Retinal pigment epithelial cell (primary cell): ENCODE data around the gene GALNT10.

Experiments used
- DNase-seq: peaks from one replicate; pipeline ENCODE4 v3.0.0-alpha.2; 2010; ENCODE audit warnings: low read depth
- H3K4me3 ChIP-seq: 2 replicates; pipeline ENCODE4 v1.5.1; 2011; ENCODE audit warnings: mild to moderate bottlenecking, low read length, control low read depth, moderate library complexity
- TF ChIP-seq, protein P1 (sequence below): conservative IDR thresholded peaks from 2 replicates; pipeline ENCODE4 v1.5.1; 2011; ENCODE audit warnings: low read depth, low read length, control low read depth, inconsistent platforms

Gene GALNT10

DNA sequence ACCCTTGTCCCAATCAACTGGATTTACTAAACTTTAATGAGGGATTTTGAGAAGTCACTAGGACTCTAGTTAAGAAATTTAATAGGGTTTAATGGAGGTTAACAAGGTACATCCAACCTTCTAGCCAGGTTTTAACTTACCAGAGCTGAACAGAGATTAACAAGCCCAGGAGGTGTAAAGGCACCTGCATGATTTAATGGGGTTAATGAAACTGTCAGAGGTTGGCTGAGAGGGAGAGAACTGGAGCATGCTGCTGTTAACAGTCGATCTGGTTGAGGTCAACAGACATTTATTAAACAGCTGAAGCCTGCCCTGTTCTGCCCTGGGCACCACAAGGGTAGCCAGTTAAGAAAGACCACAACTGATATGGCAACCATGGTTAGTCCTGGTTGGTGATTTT lies 273.9 kb downstream of the GALNT10 start:
- DNase-seq, result no peak
- TF ChIP-seq, protein P1, sequence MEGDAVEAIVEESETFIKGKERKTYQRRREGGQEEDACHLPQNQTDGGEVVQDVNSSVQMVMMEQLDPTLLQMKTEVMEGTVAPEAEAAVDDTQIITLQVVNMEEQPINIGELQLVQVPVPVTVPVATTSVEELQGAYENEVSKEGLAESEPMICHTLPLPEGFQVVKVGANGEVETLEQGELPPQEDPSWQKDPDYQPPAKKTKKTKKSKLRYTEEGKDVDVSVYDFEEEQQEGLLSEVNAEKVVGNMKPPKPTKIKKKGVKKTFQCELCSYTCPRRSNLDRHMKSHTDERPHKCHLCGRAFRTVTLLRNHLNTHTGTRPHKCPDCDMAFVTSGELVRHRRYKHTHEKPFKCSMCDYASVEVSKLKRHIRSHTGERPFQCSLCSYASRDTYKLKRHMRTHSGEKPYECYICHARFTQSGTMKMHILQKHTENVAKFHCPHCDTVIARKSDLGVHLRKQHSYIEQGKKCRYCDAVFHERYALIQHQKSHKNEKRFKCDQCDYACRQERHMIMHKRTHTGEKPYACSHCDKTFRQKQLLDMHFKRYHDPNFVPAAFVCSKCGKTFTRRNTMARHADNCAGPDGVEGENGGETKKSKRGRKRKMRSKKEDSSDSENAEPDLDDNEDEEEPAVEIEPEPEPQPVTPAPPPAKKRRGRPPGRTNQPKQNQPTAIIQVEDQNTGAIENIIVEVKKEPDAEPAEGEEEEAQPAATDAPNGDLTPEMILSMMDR, result no peak
- H3K4me3 ChIP-seq, result no peak overlapping the region

DNA sequence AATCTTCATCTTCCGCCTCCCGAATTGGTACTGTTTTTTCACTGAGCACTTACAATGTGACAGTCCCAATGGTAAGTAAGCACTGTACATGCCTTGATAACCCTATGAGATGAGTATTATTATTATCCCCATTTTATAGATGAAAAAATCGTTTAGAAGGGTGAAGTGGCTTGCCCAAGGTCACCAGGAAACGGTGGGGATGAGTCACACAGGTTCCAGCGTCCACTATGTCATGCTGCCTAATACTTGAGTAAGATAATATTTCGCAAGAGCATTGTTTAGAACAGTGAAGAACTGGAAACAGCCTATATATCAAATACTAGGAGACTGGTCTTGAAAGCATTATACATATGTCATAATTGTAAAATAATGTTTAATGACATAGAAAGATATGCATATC lies 274.6 kb downstream of the GALNT10 start:
- DNase-seq, result no peak
- no peak overlapping the region for H3K4me3 ChIP-seq
- TF ChIP-seq, protein P1, result no peak

DNA sequence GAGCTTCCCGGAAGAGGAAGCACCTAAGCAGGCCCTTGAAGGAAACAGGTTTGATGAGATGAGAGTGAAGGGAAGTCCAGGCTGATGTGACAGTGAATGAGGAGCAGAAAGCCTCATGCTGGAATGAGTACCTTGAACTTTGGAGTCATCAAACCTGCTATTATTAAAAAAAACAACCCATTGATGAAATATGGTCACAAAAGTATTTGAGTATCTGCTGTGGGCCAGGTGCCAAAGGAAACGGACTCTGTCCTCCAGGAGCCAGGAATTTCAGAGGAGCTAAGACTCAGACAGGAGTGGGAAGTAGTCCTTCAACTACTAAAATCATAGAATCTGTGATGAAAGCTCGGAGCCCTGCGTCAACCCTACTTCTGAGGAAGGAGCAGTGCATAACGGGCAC lies 275.6 kb downstream of the GALNT10 start:
- TF ChIP-seq, protein P1, result no peak
- no peak for DNase-seq
- no peak overlapping the region for H3K4me3 ChIP-seq

DNA sequence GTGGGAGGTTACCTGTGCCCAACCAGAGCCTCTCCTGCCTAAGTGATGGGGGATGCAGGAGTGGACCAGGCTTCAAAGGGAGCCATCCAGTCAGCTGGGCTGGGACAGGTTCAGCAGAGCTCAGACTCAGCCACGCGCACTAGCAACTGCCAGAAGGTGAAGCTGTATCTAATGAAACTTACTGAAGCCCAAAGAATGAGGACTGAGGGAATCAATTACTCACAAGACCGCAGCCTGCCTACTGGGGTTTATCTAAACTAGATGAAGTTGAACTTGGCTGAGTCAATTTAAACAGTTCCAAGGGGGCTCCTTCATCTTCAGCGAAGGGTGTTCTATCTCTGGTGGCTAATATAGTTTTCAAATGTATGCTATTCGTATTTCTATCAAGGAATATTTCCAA lies 276.1 kb downstream of the GALNT10 start:
- TF ChIP-seq, protein P1, result no peak
- no peak for DNase-seq
- H3K4me3 ChIP-seq, result no peak overlapping the region

DNA sequence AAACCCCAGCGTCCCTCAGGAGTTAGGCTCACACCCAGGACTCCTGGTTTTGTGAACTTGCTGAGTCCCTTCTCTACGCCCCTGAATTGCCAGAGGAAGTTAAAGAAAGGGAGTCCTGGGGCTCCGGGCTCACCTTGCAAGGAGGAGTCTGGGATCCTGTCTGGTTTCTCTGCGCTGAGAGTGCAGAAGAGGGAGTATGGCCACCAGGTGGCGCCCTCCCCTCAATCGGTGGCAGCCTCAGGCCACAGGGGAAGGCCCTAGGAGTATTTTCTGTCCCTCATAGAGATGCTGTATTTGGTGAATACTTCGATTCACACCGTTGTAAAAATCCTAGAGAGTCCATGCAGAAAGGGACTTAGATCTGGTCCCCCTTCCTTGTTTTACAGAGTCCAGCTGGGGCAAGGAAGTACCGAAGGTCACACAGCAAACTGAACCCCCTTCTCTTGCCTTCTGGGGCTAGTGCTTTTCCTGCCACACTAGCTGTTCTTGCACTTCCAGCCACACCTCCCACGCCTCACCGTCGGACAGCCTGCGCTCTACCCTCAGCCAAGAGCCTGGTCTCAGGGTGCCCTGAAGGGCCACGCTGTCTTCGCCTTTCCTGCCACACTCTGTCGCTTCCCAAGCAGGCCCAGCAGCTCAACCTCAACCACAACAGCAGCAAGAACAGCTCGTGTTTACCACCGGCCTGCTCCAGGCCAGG lies 277.3 kb downstream of the GALNT10 start:
- DNase-seq, result no peak
- TF ChIP-seq, protein P1, result peak; percentile 90
- H3K4me3 ChIP-seq, result no peak overlapping the region

DNA sequence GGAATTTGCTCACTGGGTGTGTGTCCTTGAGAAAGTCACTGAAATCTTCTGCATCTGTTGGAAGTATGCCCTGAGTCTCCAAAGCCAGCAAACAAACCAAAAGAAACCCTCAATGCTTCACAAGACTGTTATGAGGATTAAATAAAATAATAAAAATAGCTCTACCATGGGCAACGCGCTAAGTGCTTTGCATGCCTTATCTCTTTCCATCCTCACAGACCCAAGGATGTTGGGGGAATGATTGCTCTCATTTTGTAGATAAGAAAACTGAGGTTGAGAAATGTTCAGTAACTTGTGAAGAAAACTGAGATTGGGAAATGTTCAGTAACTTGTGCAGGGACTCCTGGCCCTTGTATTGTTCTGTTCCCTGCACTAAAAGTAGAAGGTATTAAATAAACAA lies 279.6 kb downstream of the GALNT10 start:
- no peak for DNase-seq
- TF ChIP-seq, protein P1, result no peak

More for the DNA sequence above, 279.6 kb downstream of the GALNT10 start:
- no peak overlapping the region for H3K4me3 ChIP-seq
